Measurements from ENCODE around the gene WDR49. TPM values are rescaled to one million over a fixed set of nuclear protein-coding genes. Genes with fewer than 3 reads are reported as not detected.

Gene WDR49
- total RNA-seq, result 0.11 and 0.17 TPM in 2 replicates

GRCh38 chr3:167653760-167654159 is at the start of gene WDR49:
TSS of gene WDR49 (minus strand) at chr3:167653942. CDS start at chr3:167653425, 517 bp downstream.

DNA sequence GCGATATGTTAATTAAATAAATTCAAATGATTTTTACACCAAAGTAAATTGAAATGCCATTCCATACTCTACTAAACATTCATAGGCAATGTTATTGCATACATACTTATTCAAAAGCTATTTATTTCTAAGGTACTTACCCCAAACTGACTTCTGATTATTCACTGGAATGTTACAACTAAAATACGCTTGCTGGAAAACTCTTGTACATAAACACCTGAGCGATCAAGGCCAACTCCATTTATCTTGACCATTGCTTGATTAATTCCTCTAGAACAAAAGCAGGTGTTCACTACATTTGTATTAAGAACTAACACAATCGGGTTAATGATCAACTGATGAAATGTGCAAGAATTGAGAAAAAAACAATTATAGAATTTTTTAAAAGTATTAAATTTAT is 179.9 kb downstream of the WDR49 start, which contains the start of gene SERPINI2:
SERPINI2 (minus strand) TSS at position 180 of the 400 bp plus-strand sequence. CDS start 2,208 bp downstream, outside the sequence.

Other genes starting within 250 kb of the WDR49 start
- not detected in 2 replicates for gene SERPINI2, start 179.9 kb downstream of the WDR49 start, total RNA-seq
- 51.9 and 62.8 TPM in 2 replicates for gene PDCD10, start 81.0 kb upstream of the WDR49 start, total RNA-seq
- gene SERPINI1, start 81.8 kb upstream of the WDR49 start, total RNA-seq, result 1.1 and 1.4 TPM in 2 replicates